ENCODE results near the gene CARF.
"Not testable (repeated sequence)": the region's sequence is repeated elsewhere in the genome, so short reads cannot be mapped to it uniquely, and the experiment has no call there.

The CARF gene

GRCh38 chr2:202909394-202910192, 2.5 kb upstream of the CARF start:
- TF ChIP-seq ZNF70 (CRISPR knock-in tag; IDR thresholded peaks at IDR 0.05), result no peak
- no peak for TF ChIP-seq CREB5 (CRISPR knock-in tag; IDR thresholded peaks at IDR 0.05; ENCODE audit: low read depth)
- TF ChIP-seq POU6F1 (CRISPR knock-in tag; IDR thresholded peaks at IDR 0.05; ENCODE audit: borderline replicate concordance, low read depth), result no peak
- no peak for TF ChIP-seq ZNF8 (CRISPR knock-in tag; IDR thresholded peaks at IDR 0.05)
- TF ChIP-seq ARNTL (CRISPR knock-in tag; IDR thresholded peaks at IDR 0.05; ENCODE audit: borderline replicate concordance, low read depth), result no peak
- TF ChIP-seq CSRNP3 (CRISPR knock-in tag; IDR thresholded peaks at IDR 0.05), result no peak
- no peak for TF ChIP-seq RARB (CRISPR knock-in tag; IDR thresholded peaks at IDR 0.05)

GRCh38 chr2:202910250-202910649, 1.8 kb upstream of the CARF start:
- not testable (repeated sequence) for ATAC-seq

More at GRCh38 chr2:202909394-202910192, 2.5 kb upstream of the CARF start:
- ATAC-seq, result no peak

GRCh38 chr2:202910698-202911097, 1.4 kb upstream of the CARF start:
- TF ChIP-seq CSRNP3 (CRISPR knock-in tag; IDR thresholded peaks at IDR 0.05) (no peak), BACH2 (CRISPR knock-in tag; IDR thresholded peaks at IDR 0.05; ENCODE audit: borderline replicate concordance) (no peak), POU6F1 (CRISPR knock-in tag; IDR thresholded peaks at IDR 0.05; ENCODE audit: borderline replicate concordance, low read depth) (no peak), CREB5 (CRISPR knock-in tag; IDR thresholded peaks at IDR 0.05; ENCODE audit: low read depth) (no peak), RARB (CRISPR knock-in tag; IDR thresholded peaks at IDR 0.05) (no peak), TSHZ2 (CRISPR knock-in tag; IDR thresholded peaks at IDR 0.05) (no peak), TCF4 (CRISPR knock-in tag; IDR thresholded peaks at IDR 0.05; ENCODE audit: borderline replicate concordance) (no peak), ZNF8 (CRISPR knock-in tag; IDR thresholded peaks at IDR 0.05) (no peak), ZNF565 (CRISPR knock-in tag; conservative IDR thresholded peaks at IDR 0.05; ENCODE audit: low read depth) (no peak), ZC3H10 (CRISPR knock-in tag; IDR thresholded peaks at IDR 0.05) (no peak), ISL1 (CRISPR knock-in tag; IDR thresholded peaks at IDR 0.05) (no peak), PATZ1 (CRISPR knock-in tag; IDR thresholded peaks at IDR 0.05; ENCODE audit: borderline replicate concordance) (no peak), CSDC2 (CRISPR knock-in tag; IDR thresholded peaks at IDR 0.05) (no peak), ARNTL (CRISPR knock-in tag; IDR thresholded peaks at IDR 0.05; ENCODE audit: borderline replicate concordance, low read depth) (no peak)
- ATAC-seq, result no peak
